SK-N-MC (cell line): Measurements from ENCODE around the gene UNC93A.

Experiments
- DNase-seq: peaks from one replicate; pipeline ENCODE4 v3.0.0-alpha.2; 2011; ENCODE audit warnings: low read depth, low spot score
- H3K27ac ChIP-seq: fragments of 200-600 bp; sonication (generic); 2 replicates; pipeline ENCODE4 v1.5.1; 2016; ENCODE audit warnings: mixed run types
- H3K36me3 ChIP-seq: fragments of 200-600 bp; sonication (generic); 2 replicates; pipeline ENCODE4 v1.6.1; 2017; ENCODE audit warnings: antibody characterized with exemption, low read length, mixed read lengths; ENCODE audit not compliant: insufficient read depth
- H3K4me3 ChIP-seq: fragments of 200-600 bp; sonication (generic); 2 replicates; pipeline ENCODE4 v1.5.1; 2016
- H3K9ac ChIP-seq: fragments of 200-600 bp; sonication (generic); 2 replicates; pipeline ENCODE4 v1.8.0; 2017; ENCODE audit warnings: mixed run types, mixed read lengths; ENCODE audit not compliant: insufficient read length
- H3K9me3 ChIP-seq: fragments of 200-600 bp; sonication (generic); 2 replicates; pipeline ENCODE4 v1.6.1; 2017; ENCODE audit warnings: low read depth, mild to moderate bottlenecking, antibody characterized with exemption, low read length, moderate library complexity, mixed read lengths
- EZH2 ChIP-seq: fragments of 200-600 bp; sonication (generic); IDR thresholded peaks from one replicate; pipeline ENCODE4 v1.6.1; 2017; ENCODE audit warnings: antibody characterized with exemption
- FOXP2 ChIP-seq: optimal IDR thresholded peaks from 2 replicates; pipeline ENCODE3; 2011; ENCODE audit warnings: mild to moderate bottlenecking, moderate library complexity; ENCODE audit not compliant: insufficient read depth; ENCODE audit errors: extremely low read length, control extremely low read depth
- POLR2AphosphoS5 ChIP-seq: IDR thresholded peaks from 2 replicates; pipeline ENCODE4 v1.6.1; 2012; ENCODE audit warnings: mild to moderate bottlenecking, low read depth, low read length, borderline replicate concordance

UNC93A gene

DNA sequence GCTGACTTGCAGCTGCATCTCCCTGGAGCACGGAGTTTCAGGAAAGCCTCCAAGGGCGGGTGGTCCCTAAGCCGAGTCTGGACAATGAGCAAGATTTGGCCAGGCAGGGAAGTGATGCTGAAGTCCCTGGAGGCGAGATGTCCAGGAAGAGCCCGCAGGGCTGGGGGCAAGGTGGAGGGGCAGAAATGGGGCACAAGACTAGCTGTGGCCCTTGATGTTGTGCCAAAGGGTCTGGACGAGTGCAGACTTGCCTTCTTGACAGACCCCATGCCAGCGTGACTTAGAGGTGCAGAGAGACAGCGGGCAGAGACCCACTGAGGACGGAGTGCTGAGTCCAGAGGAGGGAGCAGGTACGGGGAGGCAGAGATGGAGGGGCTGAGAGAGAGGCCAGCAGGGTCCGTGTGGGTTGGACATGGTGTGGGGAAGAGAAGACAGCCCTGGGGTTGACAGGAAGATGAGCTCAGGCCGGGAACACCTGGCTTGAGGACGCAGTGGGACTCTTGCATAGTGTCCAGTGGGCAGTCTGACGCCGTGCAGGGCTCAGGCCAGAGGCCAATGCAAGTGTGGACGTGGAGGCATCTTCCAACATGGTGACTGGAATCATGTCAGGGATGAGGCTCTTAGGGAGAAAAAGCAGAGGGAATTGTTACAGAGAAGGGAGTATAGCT, 8.7 kb downstream of the UNC93A start:
- no peak overlapping the region for H3K9ac ChIP-seq
- DNase-seq, result no peak
- no peaks in the 10 kb centered on the region for H3K36me3 ChIP-seq
- no peak overlapping the region for H3K4me3 ChIP-seq
- no peaks in the 10 kb centered on the region for H3K9me3 ChIP-seq
- TF ChIP-seq POLR2AphosphoS5 (no peak), FOXP2 (no peak), EZH2 (no peak)
- no peak overlapping the region for H3K27ac ChIP-seq

DNA sequence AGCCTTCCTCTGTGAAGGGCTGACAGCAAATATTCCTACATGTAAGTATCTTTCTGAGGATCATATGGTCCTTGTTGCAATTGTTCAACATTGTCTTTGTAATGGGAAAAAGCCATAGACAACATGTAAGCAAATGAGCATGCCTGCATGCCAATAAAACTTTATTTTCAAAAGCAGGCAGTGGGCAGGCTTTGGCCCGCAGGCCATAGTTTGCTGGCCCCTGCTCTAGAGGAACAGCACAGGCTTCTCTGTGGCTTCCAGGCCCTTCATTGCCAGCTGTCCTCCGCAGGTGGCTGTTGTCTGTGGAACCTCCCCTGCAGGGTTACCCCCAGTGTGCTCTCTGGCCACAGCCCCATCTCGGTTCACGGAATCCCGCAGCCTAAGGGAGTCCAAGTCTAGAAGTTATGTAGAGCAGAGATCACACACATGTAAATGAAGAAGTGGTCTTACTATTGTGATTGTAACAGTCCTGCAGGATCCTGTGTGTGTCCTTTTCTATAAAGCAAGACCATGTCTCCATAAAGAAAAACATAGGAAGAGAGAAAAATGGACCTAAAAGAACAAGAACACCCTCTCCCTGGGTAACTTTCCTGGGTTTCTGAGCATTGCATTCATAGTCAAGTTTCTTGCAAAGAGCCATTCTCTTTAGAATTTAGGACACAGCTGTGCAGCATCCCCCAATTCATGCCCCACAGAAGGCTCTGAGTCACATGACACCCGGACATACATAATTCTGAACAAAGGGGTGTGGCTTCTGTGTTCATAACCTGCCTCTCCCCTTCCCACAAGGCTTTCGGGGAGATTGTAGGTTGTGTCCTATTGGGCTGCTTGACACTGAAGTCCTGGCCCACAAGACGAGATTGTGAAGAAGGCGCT, 10.0 kb downstream of the UNC93A start:
- Histone ChIP-seq H3K9ac (no peak overlapping the region), H3K4me3 (no peak overlapping the region), H3K27ac (no peak overlapping the region), H3K36me3 (no peaks in the 10 kb centered on the region), H3K9me3 (no peaks in the 10 kb centered on the region)
- TF ChIP-seq EZH2 (no peak), FOXP2 (no peak), POLR2AphosphoS5 (no peak)
- DNase-seq, result no peak

DNA sequence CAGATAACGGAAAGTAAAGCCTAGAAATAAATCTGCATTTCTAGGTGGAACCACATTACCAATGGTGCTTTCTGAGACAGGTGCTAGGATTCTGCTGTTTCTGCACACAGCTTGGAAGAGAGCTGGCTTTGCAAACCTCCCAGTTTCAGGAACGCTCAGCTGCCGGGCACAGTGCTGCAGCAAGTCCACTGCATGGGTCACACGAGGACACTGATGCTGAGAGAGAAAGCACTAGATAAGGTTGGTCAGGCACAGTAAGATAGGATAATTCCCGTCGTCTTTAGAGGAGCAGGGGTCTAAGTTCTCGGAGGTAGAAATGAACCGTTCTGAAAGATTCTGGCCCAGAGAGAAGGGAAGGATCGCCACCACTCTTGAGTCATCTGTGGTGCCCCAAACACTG, 11.0 kb downstream of the UNC93A start:
- TF ChIP-seq POLR2AphosphoS5, result no peak
- TF ChIP-seq FOXP2, result no peak
- no peak for TF ChIP-seq EZH2
- Histone ChIP-seq H3K9me3 (no peaks in the 10 kb centered on the region), H3K27ac (no peak overlapping the region), H3K4me3 (no peak overlapping the region), H3K36me3 (no peaks in the 10 kb centered on the region), H3K9ac (no peak overlapping the region)
- no peak for DNase-seq

DNA sequence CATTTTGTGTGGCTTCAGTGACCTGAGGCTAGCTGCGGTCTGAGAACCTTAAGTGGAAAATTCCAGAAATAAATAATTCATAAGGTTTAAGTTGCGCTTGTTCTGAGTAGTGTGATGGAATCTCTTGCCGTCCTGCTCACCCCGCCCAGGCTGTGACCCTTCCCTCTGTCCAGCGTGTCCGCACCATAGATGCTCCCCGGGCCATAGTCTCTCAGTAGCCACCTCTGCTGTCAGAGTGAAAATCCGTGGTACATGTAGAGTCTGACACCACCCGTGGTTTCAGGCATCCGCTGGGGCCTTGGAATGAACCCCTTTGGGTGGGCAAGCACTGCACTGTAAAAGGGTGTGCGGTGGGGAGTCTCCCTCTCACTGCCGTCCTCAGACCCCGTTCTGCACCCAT, 11.7 kb downstream of the UNC93A start:
- no peak for TF ChIP-seq EZH2
- Histone ChIP-seq H3K9me3 (no peaks in the 10 kb centered on the region), H3K9ac (no peak overlapping the region), H3K27ac (no peak overlapping the region), H3K4me3 (no peak overlapping the region), H3K36me3 (no peaks in the 10 kb centered on the region)
- no peak for DNase-seq

DNA sequence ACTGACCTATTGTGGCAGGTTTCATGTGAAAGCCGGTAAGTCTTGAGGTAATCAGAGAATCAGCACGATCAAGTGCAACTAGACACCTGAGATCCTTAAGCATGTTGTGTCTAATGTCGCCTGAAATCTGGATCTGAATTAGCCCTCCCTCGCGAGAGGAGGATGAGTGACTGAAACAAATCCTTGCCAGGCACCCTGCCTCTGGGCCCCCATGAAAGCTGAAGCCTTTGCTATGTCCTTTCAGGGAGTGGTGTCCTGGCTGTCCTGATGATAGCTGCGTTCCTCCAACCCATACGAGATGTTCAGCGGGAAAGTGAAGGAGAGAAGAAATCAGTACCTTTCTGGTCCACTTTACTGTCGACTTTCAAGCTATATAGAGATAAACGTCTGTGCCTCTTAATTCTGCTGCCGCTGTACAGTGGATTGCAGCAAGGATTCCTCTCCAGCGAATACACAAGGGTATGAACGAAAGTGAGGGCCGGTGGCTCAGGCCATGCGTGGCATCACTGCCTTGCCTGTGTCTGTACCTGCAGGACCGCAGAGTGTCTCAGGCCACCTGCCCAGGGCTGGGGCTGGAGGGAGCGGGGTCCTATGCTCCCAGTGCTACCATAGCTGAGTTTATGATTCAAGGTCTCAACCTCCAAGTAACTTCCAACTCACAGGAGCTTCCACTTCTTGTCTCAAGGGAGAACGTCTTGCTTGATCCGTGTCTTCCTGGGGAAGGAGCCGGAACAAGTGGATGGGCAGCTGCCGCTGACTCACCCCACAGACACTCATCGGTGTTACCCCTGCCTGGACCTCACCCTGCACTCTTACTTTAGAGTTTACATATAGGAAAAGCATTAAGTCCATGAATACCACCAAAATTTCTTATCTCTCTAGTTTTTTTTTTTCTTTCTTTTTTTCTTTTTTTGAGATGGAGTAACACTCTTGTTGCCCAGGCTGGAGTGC, 12.8 kb downstream of the UNC93A start:
- no peak overlapping the region for H3K27ac ChIP-seq
- no peaks in the 10 kb centered on the region for H3K36me3 ChIP-seq
- TF ChIP-seq POLR2AphosphoS5 (no peak), EZH2 (no peak), FOXP2 (no peak)
- no peak overlapping the region for H3K9ac ChIP-seq
- no peak overlapping the region for H3K4me3 ChIP-seq
- no peaks in the 10 kb centered on the region for H3K9me3 ChIP-seq
- DNase-seq, result no peak

DNA sequence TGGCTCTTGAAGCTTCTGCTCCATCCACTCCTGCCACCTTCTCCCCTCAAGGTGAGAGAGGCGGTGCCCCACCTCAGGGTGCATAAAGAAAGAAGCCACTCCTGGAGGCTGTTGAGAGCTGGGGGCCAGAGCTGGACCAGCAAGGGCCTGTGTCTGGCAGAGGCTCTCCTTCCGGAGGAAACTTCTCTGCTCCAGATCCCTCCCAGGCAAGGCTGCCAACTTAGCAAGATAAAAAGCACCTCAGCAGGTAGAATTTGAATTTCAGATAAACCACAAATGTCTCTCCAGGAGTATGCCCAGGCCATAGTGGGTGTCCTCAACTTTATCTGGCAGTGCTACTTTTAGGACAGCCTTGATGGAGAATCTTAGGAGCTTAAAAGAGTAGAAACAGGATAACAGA, 13.8 kb downstream of the UNC93A start:
- no peak for TF ChIP-seq FOXP2
- TF ChIP-seq EZH2, result no peak
- no peak for TF ChIP-seq POLR2AphosphoS5
- no peaks in the 10 kb centered on the region for H3K9me3 ChIP-seq
- no peak for DNase-seq
- no peak overlapping the region for H3K4me3 ChIP-seq
- H3K9ac ChIP-seq, result no peak overlapping the region
- H3K27ac ChIP-seq, result no peak overlapping the region
- no peaks in the 10 kb centered on the region for H3K36me3 ChIP-seq

DNA sequence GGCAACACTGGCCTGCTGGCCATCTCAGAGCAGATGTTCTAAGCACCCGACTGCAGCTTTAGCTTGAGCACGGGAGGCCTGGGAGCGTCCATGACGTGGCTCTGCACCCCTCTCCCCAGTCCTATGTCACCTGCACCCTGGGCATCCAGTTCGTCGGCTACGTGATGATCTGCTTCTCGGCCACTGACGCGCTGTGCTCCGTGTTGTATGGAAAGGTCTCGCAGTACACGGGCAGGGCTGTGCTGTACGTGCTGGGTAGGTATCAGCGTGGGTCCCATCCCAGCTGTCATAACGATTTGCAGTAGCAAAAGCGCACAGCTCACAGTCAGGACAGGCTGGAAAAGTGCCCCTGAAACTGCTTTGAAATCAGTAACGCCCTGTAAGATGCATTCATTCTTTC, 14.7 kb downstream of the UNC93A start:
- no peak for DNase-seq
- H3K9ac ChIP-seq, result no peak overlapping the region
- H3K4me3 ChIP-seq, result no peak overlapping the region
- H3K9me3 ChIP-seq, result no peaks in the 10 kb centered on the region
- no peak for TF ChIP-seq FOXP2
- no peak for TF ChIP-seq POLR2AphosphoS5
- no peak for TF ChIP-seq EZH2
- no peak overlapping the region for H3K27ac ChIP-seq
- no peaks in the 10 kb centered on the region for H3K36me3 ChIP-seq

DNA sequence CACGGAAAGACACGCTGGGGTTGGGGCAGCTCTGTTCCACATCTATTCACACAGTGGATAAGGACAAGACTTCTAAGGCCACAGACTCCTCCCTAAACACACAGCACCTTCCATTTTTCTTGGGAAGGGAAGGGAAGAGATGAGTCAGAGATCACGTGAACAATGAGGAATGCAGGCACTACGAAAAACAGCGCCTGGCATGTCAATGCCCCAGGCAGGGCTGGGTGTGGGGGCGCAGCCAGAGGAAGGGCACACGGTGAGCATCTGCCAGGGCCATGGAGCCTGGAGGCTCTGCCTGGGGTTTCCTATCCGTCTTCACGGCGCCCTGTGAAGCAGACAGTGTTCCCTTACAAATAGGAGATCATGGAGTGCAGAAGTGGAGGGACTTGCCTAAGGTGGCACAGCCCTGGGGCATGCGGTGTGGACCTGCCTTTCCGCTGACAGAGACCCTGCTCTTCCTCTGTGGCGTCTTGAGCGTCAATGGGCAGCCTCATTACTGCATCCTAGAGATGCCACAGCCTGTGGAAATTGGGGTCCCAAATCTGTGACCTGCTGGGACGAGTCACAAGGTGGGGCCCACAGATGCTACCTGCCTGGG, 15.4 kb downstream of the UNC93A start:
- Histone ChIP-seq H3K36me3 (no peaks in the 10 kb centered on the region), H3K4me3 (no peak overlapping the region), H3K27ac (no peak overlapping the region), H3K9me3 (no peaks in the 10 kb centered on the region), H3K9ac (no peak overlapping the region)
- TF ChIP-seq FOXP2 (no peak), POLR2AphosphoS5 (no peak), EZH2 (no peak)
- DNase-seq, result no peak
